GM12878 (cell line): ENCODE data around the gene MGME1. TPM values are rescaled to one million over a fixed set of nuclear protein-coding genes. Genes with fewer than 3 reads are reported as not detected.

Experiments used
- ATAC-seq: fragments of 200-7000 bp; cut with Tn5 transposase; 3 replicates; pipeline ENCODE4 v1.9.1; 2020; ENCODE audit warnings: mild to moderate bottlenecking, moderate library complexity
- BruUV-seq: library from RNA; stranded (reverse); fragments of 400-500 nt; replicated peaks from 2 replicates; lab custom pipeline; 2021; lab: Mats Ljungman, UMichigan
- CTCF ChIA-PET: fragments of 300-600 bp; sonication (Branson Sonifier 250); formaldehyde crosslinking; extraction: SDS; loops from one replicate; lab custom pipeline; 2021; ENCODE audit warnings: inconsistent platforms; lab: Yijun Ruan, JAX
- POLR2A ChIA-PET: fragments of 350-600 bp; formaldehyde crosslinking; extraction: SDS; loops from one replicate; lab custom pipeline; 2021; ENCODE audit warnings: inconsistent platforms; lab: Charles Lee
- RAD21 ChIA-PET: fragments of 300-600 bp; sonication (Branson Sonifier 250); formaldehyde crosslinking; loops from one replicate; lab custom pipeline; 2023; ENCODE audit warnings: antibody characterized with exemption; ENCODE audit not compliant: unreplicated experiment; lab: Charles Lee
- SMC1A ChIA-PET: fragments of 300-600 bp; sonication (Branson Sonifier 250); formaldehyde crosslinking; loops from one replicate; lab custom pipeline; 2023; ENCODE audit not compliant: unreplicated experiment, uncharacterized antibody; lab: Charles Lee
- DNase-seq: peaks from one replicate; pipeline ENCODE4 v3.0.0-alpha.2; 2011; ENCODE audit warnings: low read depth, low spot score
- FAIRE-seq: peaks from 3 replicates; lab custom pipeline; 2011; peaks lifted over from hg19 to GRCh38; lab: Jason Lieb, UNC
- H2AFZ ChIP-seq: 2 replicates; pipeline ENCODE4 v1.6.0; 2011; ENCODE audit warnings: low read depth, low read length, control low read depth; ENCODE audit not compliant: control insufficient read depth
- H3K27ac ChIP-seq: 2 replicates; pipeline ENCODE4 v1.5.1; 2011; ENCODE audit warnings: control low read depth; ENCODE audit not compliant: control insufficient read depth, insufficient read depth
- H3K27me3 ChIP-seq, 2 experiments: replicated peaks in 1 of 2; 2 replicates each; pipeline versions ENCODE4 v1.6.0 to v1.6.1; 2011; ENCODE audit warnings: low read length in 1 of 2; ENCODE audit not compliant: control insufficient read depth in 2 of 2, insufficient read depth in 2 of 2
- H3K36me3 ChIP-seq, 2 experiments: 2 replicates each; pipeline ENCODE4 v1.5.1; 2011; ENCODE audit warnings: low read length in 1 of 2; ENCODE audit not compliant: control insufficient read depth in 2 of 2, insufficient read depth in 2 of 2
- H3K4me1 ChIP-seq: 2 replicates; pipeline ENCODE4 v1.6.1; 2011; ENCODE audit warnings: mild to moderate bottlenecking, low read length, moderate library complexity, mixed read lengths; ENCODE audit not compliant: control insufficient read depth, insufficient read depth
- H3K4me2 ChIP-seq: 2 replicates; pipeline ENCODE4 v1.6.0; 2011; ENCODE audit warnings: control low read depth; ENCODE audit not compliant: control insufficient read depth, insufficient read depth
- H3K4me3 ChIP-seq: fragments of 200-600 bp; sonication (generic); 2 replicates; pipeline ENCODE4 v1.5.1; 2016
- H3K79me2 ChIP-seq: 2 replicates; pipeline ENCODE4 v1.6.0; 2011; ENCODE audit warnings: low read length; ENCODE audit not compliant: control insufficient read depth, insufficient read depth
- H3K9ac ChIP-seq: 2 replicates; pipeline ENCODE4 v1.8.0; 2011; ENCODE audit warnings: low read length, control low read depth, mixed read lengths; ENCODE audit not compliant: control insufficient read depth, insufficient read depth
- H3K9me3 ChIP-seq: replicated peaks from 3 replicates; pipeline ENCODE4 v1.5.1; 2011; ENCODE audit warnings: mild to moderate bottlenecking, low read length; ENCODE audit not compliant: control insufficient read depth, insufficient read depth
- H4K20me1 ChIP-seq: 2 replicates; pipeline ENCODE4 v1.6.0; 2011; ENCODE audit not compliant: control insufficient read depth, insufficient read depth
- ASH2L ChIP-seq: fragments of 300-600, 200-600 bp; sonication (generic); IDR thresholded peaks from 2 replicates; pipeline ENCODE4 v1.6.1; 2017; ENCODE audit warnings: low read depth, mild to moderate bottlenecking, borderline replicate concordance
- BACH1 ChIP-seq: fragments of 450-650 bp; IDR thresholded peaks from 2 replicates; pipeline ENCODE4 v1.6.1; 2017; ENCODE audit warnings: mild to moderate bottlenecking, borderline replicate concordance
- FOS ChIP-seq: IDR thresholded peaks from 3 replicates; pipeline ENCODE4 v1.6.1; 2011; ENCODE audit warnings: borderline replicate concordance; ENCODE audit not compliant: insufficient read length; ENCODE audit errors: extremely low read depth
- JUNB ChIP-seq: IDR thresholded peaks from 2 replicates; pipeline ENCODE4 v1.6.1; 2016; ENCODE audit warnings: antibody characterized with exemption, mild to moderate bottlenecking
- KLF5 ChIP-seq: fragments of 450-650 bp; IDR thresholded peaks from 2 replicates; pipeline ENCODE4 v1.6.1; 2014; ENCODE audit warnings: mild to moderate bottlenecking; ENCODE audit not compliant: partially characterized antibody
- RUNX3 ChIP-seq: IDR thresholded peaks from 2 replicates; pipeline ENCODE4 v1.6.1; 2012; ENCODE audit warnings: low read length, inconsistent platforms
- SMC3 ChIP-seq: IDR thresholded peaks from 2 replicates; pipeline ENCODE4 v1.6.1; 2011; ENCODE audit warnings: low read length, improper control_type of control experiment, borderline replicate concordance
- SP1 ChIP-seq: IDR thresholded peaks from one replicate; pipeline ENCODE4 v1.6.1; 2011; ENCODE audit warnings: low read depth, low read length
- SPI1 ChIP-seq: IDR thresholded peaks from 2 replicates; pipeline ENCODE4 v1.6.1; 2011; ENCODE audit warnings: low read depth, mild to moderate bottlenecking, low read length, moderate library complexity, borderline replicate concordance; ENCODE audit not compliant: insufficient read depth
- SUPT20H ChIP-seq: IDR thresholded peaks from 2 replicates; pipeline ENCODE4 v1.6.1; 2011; ENCODE audit warnings: low read depth, mild to moderate bottlenecking, low read length, moderate library complexity, borderline replicate concordance; ENCODE audit not compliant: control insufficient read depth
- TCF3 ChIP-seq: IDR thresholded peaks from 2 replicates; pipeline ENCODE4 v1.6.1; 2012; ENCODE audit warnings: low read depth, mild to moderate bottlenecking, low read length, borderline replicate concordance; ENCODE audit not compliant: insufficient read depth
- TCF7 ChIP-seq: IDR thresholded peaks from 2 replicates; pipeline ENCODE4 v1.6.1; 2014; ENCODE audit warnings: antibody characterized with exemption, borderline replicate concordance
- WGBS: methylation state at CpG from one replicate; pipeline ENCODE4 v1.1.6; 2016; ENCODE audit warnings: low lambda C conversion rate; ENCODE audit not compliant: insufficient replicate concordance, insufficient coverage; ENCODE audit errors: missing lambda C conversion rate; 5-methylcytosine and 5-hydroxymethylcytosine counted together
- in situ Hi-C: fragments of 300-500 bp; cut with MboI; formaldehyde crosslinking; loops from 9 replicates; pipeline ENCODE4 v1.14.3; 2018; ENCODE audit warnings: mixed read lengths
- intact Hi-C: fragments of 100-400 bp; cut with micrococcal nuclease; formaldehyde crosslinking; loops from one replicate; pipeline ENCODE4 v1.14.2; 2022; ENCODE audit not compliant: unreplicated experiment
- polyA plus RNA-seq, 11 experiments: library from polyadenylated mRNA; depleted of rRNA in 4 of 11; unstranded in 6 of 11; stranded (reverse) in 5 of 11; fragments of >200 nt; fragmentation: Nextera tagmentation in 4 of 11; fragmentation: Illumina TruSeq in 1 of 11; extraction: Ambion mirVana in 4 of 11; extraction: Trizol in 1 of 11; gene quantifications; 1 replicate in 1 of 11; 2 replicates in 10 of 11; pipeline versions ENCODE4 v1.2.1 to v1.2.3, GENCODE V29; 2011 to 2016; ENCODE audit warnings: inconsistent platforms in 2 of 11, missing spikeins in 2 of 11, low read depth in 1 of 11
- total RNA-seq, 4 experiments: library from RNA; depleted of rRNA in 3 of 4; stranded (reverse); fragments of >200 nt in 3 of 4; fragmentation: Illumina TruSeq in 1 of 4; extraction: Trizol in 1 of 4; gene quantifications; 2 replicates each; pipeline versions ENCODE4 v1.2.1 to v1.2.3, GENCODE V29; 2013 to 2021
- TF ChIP-seq, protein P1 (sequence below): fragments of 450-650 bp; IDR thresholded peaks from 2 replicates; pipeline ENCODE4 v1.6.1; 2016; ENCODE audit warnings: mild to moderate bottlenecking
- TF ChIP-seq, protein P2 (sequence below): IDR thresholded peaks from 2 replicates; pipeline ENCODE4 v1.6.1; 2011; ENCODE audit warnings: borderline replicate concordance, low read depth, mild to moderate bottlenecking, moderate library complexity, low read length; ENCODE audit not compliant: insufficient read depth, poor library complexity, severe bottlenecking
- TF ChIP-seq, protein P3 (sequence below): IDR thresholded peaks from 2 replicates; pipeline ENCODE4 v1.6.1; 2012; ENCODE audit warnings: improper control_type of control experiment, low read depth, low read length; ENCODE audit not compliant: insufficient replicate concordance

Gene MGME1
- total and polyA plus RNA-seq, 10 of the 15 experiments (the other 5 are each of a cell fraction or from before 2014, with no cell fraction given): 13.4 to 44.8 (median 30.6) TPM

DNA sequence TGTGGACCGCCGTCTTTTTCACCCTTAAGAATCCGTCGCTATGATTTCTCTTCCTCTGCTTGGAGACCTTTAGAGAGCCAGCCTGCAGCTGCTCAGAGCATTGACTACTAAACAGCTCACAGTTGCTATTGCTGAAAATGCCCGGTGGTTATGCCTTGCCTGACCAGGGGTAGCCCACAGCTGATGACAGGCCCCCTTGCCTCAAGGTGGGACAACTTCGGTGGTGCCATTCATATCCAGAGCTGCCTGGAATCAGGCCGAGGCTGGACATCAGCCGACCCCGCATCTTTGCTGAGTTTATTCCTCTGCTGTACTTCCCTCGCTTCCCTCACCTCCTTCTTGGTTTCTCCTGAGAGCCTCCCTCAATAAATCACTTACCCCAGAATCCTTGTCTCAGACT lies 49.3 kb downstream of the MGME1 start:
- Histone ChIP-seq H3K27me3 (no peaks in the 10 kb centered on the region), H3K9me3 (no peaks in the 10 kb centered on the region), H4K20me1 (no peaks in the 10 kb centered on the region), H3K27ac (no peak overlapping the region), H3K36me3 (no peaks in the 10 kb centered on the region), H3K79me2 (no peaks in the 10 kb centered on the region), H3K4me3 (no peak overlapping the region), H3K4me2 (no peak overlapping the region), H3K9ac (no peak overlapping the region), H3K4me1 (no peaks in the 10 kb centered on the region), H2AFZ (no peak overlapping the region)
- ChIA-PET SMC1A (interaction anchor here (0.6 to 4.3 kb wide), 5 partner anchors 14 to 512 kb away, joined by 3 to 29 read pairs (median 7); no protein-coding TSS in a partner anchor), POLR2A (no interaction called here), RAD21 (interaction anchor here (1.1 to 1.5 kb wide), 3 partner anchors 14 to 21 kb away, joined by 3 to 5 read pairs (median 4); no protein-coding TSS in a partner anchor), CTCF (interaction anchor here (0.7 to 5.4 kb wide), 6 partner anchors 17 to 513 kb away, joined by 3 to 45 read pairs (median 4); partner anchors contain the start of gene RRBP1)
- 72% methylated on average over 10 of the region's 10 CpGs for WGBS
- no peak for TF ChIP-seq KLF5
- no peak for TF ChIP-seq RUNX3
- no peak for TF ChIP-seq TCF3
- TF ChIP-seq, protein P1, sequence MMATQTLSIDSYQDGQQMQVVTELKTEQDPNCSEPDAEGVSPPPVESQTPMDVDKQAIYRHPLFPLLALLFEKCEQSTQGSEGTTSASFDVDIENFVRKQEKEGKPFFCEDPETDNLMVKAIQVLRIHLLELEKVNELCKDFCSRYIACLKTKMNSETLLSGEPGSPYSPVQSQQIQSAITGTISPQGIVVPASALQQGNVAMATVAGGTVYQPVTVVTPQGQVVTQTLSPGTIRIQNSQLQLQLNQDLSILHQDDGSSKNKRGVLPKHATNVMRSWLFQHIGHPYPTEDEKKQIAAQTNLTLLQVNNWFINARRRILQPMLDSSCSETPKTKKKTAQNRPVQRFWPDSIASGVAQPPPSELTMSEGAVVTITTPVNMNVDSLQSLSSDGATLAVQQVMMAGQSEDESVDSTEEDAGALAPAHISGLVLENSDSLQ: no peak
- TF ChIP-seq ASH2L: no peak
- TF ChIP-seq TCF7: no peak
- TF ChIP-seq FOS: no peak
- TF ChIP-seq SPI1: no peak
- no peak for TF ChIP-seq SUPT20H
- no peak for TF ChIP-seq SP1
- TF ChIP-seq, protein P2, sequence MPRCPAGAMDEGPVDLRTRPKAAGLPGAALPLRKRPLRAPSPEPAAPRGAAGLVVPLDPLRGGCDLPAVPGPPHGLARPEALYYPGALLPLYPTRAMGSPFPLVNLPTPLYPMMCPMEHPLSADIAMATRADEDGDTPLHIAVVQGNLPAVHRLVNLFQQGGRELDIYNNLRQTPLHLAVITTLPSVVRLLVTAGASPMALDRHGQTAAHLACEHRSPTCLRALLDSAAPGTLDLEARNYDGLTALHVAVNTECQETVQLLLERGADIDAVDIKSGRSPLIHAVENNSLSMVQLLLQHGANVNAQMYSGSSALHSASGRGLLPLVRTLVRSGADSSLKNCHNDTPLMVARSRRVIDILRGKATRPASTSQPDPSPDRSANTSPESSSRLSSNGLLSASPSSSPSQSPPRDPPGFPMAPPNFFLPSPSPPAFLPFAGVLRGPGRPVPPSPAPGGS: no peak
- TF ChIP-seq SMC3: no peak
- TF ChIP-seq, protein P3, sequence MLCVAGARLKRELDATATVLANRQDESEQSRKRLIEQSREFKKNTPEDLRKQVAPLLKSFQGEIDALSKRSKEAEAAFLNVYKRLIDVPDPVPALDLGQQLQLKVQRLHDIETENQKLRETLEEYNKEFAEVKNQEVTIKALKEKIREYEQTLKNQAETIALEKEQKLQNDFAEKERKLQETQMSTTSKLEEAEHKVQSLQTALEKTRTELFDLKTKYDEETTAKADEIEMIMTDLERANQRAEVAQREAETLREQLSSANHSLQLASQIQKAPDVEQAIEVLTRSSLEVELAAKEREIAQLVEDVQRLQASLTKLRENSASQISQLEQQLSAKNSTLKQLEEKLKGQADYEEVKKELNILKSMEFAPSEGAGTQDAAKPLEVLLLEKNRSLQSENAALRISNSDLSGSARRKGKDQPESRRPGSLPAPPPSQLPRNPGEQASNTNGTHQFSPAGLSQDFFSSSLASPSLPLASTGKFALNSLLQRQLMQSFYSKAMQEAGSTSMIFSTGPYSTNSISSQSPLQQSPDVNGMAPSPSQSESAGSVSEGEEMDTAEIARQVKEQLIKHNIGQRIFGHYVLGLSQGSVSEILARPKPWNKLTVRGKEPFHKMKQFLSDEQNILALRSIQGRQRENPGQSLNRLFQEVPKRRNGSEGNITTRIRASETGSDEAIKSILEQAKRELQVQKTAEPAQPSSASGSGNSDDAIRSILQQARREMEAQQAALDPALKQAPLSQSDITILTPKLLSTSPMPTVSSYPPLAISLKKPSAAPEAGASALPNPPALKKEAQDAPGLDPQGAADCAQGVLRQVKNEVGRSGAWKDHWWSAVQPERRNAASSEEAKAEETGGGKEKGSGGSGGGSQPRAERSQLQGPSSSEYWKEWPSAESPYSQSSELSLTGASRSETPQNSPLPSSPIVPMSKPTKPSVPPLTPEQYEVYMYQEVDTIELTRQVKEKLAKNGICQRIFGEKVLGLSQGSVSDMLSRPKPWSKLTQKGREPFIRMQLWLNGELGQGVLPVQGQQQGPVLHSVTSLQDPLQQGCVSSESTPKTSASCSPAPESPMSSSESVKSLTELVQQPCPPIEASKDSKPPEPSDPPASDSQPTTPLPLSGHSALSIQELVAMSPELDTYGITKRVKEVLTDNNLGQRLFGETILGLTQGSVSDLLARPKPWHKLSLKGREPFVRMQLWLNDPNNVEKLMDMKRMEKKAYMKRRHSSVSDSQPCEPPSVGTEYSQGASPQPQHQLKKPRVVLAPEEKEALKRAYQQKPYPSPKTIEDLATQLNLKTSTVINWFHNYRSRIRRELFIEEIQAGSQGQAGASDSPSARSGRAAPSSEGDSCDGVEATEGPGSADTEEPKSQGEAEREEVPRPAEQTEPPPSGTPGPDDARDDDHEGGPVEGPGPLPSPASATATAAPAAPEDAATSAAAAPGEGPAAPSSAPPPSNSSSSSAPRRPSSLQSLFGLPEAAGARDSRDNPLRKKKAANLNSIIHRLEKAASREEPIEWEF: no peak
- TF ChIP-seq JUNB: no peak
- no peak for TF ChIP-seq BACH1
- in situ Hi-C loops: no loop called here
- DNase-seq: no peak
- intact Hi-C loops: no loop called here
- FAIRE-seq: no peak
- BruUV-seq: no TSS peak
- no peak for ATAC-seq
